Erythroblast (primary cell): ENCODE data around the gene CST11.

Source experiments
- GATA1 ChIP-seq: IDR thresholded peaks from 2 replicates; pipeline ENCODE4 v1.6.1; 2011; ENCODE audit warnings: low read depth, mild to moderate bottlenecking, control low read depth, low read length, moderate library complexity
- POLR2A ChIP-seq: IDR thresholded peaks from 2 replicates; pipeline ENCODE4 v1.6.1; 2011; ENCODE audit warnings: mild to moderate bottlenecking, low read length

- TF ChIP-seq POLR2A (no peak), GATA1 (no peak)
Observed at GRCh38 chr20:23435626-23436539, 16.8 kb downstream of the CST11 start.
